ENCODE data around the gene SH3PXD2B. TPM values are rescaled to one million over a fixed set of nuclear protein-coding genes. Genes with fewer than 3 reads are reported as not detected.
A peak's percentile ranks its signal among the peaks of the same experiment; 100 is the strongest.
"Not testable (repeated sequence)": the region's sequence is repeated elsewhere in the genome, so short reads cannot be mapped to it uniquely, and the experiment has no call there.

SH3PXD2B gene
- total RNA-seq, 1 donor = 28.1 TPM

GRCh38 chr5:172414531-172415361 is 39.6 kb downstream of the SH3PXD2B start:
- H3K4me3 ChIP-seq (ENCODE audit: low read depth, low read length) = no peak overlapping the region
- no peak for TF ChIP-seq CTCF (IDR thresholded peaks at IDR 0.05; ENCODE audit: insufficient read depth, low read depth, low read length)
- DNase-seq (ENCODE audit: low read depth) = no peak

- DNase-seq (ENCODE audit: low read depth) = peak; percentile 26
- TF ChIP-seq CTCF (IDR thresholded peaks at IDR 0.05; ENCODE audit: insufficient read depth, low read depth, low read length) = no peak
- H3K4me3 ChIP-seq (ENCODE audit: low read depth, low read length) = no peak overlapping the region
Observed at GRCh38 chr5:172413601-172414171, 40.6 kb downstream of the SH3PXD2B start.

GRCh38 chr5:172412724-172413286 is 41.5 kb downstream of the SH3PXD2B start:
- H3K4me3 ChIP-seq (ENCODE audit: low read depth, low read length) = no peak overlapping the region
- peak; percentile 97 for DNase-seq (ENCODE audit: low read depth)
- no peak for TF ChIP-seq CTCF (IDR thresholded peaks at IDR 0.05; ENCODE audit: insufficient read depth, low read depth, low read length)

- TF ChIP-seq CTCF (IDR thresholded peaks at IDR 0.05; ENCODE audit: insufficient read depth, low read depth, low read length) = no peak
- no peak overlapping the region for H3K4me3 ChIP-seq (ENCODE audit: low read depth, low read length)
- DNase-seq (ENCODE audit: low read depth) = peak; percentile 83
Observed at GRCh38 chr5:172411484-172412072, 42.7 kb downstream of the SH3PXD2B start.

- no peak overlapping the region for H3K4me3 ChIP-seq (ENCODE audit: low read depth, low read length)
- DNase-seq (ENCODE audit: low read depth) = peak; percentile 88
- TF ChIP-seq CTCF (IDR thresholded peaks at IDR 0.05; ENCODE audit: insufficient read depth, low read depth, low read length) = no peak
Observed at GRCh38 chr5:172410662-172411483, 43.5 kb downstream of the SH3PXD2B start.

- H3K4me3 ChIP-seq (ENCODE audit: low read depth, low read length) = no peak overlapping the region
- no peak for TF ChIP-seq CTCF (IDR thresholded peaks at IDR 0.05; ENCODE audit: insufficient read depth, low read depth, low read length)
- peak; percentile 47 for DNase-seq (ENCODE audit: low read depth)
Observed at GRCh38 chr5:172410160-172410559, 44.2 kb downstream of the SH3PXD2B start.

- H3K4me3 ChIP-seq (ENCODE audit: low read depth, low read length); DNase-seq (ENCODE audit: low read depth): not testable (repeated sequence)
Observed at GRCh38 chr5:172409477-172409876, 44.8 kb downstream of the SH3PXD2B start.
